DLD1 (cell line): ENCODE measurements around the gene ACVR1.
"Not testable (repeated sequence)": the region's sequence is repeated elsewhere in the genome, so short reads cannot be mapped to it uniquely, and the experiment has no call there.

Source experiments
- in situ Hi-C: cut with HindIII; loops from 2 replicates; pipeline ENCODE4 v1.10.0; 2017; ENCODE audit warnings: low sequenced_read_pairs

Gene ACVR1

DNA sequence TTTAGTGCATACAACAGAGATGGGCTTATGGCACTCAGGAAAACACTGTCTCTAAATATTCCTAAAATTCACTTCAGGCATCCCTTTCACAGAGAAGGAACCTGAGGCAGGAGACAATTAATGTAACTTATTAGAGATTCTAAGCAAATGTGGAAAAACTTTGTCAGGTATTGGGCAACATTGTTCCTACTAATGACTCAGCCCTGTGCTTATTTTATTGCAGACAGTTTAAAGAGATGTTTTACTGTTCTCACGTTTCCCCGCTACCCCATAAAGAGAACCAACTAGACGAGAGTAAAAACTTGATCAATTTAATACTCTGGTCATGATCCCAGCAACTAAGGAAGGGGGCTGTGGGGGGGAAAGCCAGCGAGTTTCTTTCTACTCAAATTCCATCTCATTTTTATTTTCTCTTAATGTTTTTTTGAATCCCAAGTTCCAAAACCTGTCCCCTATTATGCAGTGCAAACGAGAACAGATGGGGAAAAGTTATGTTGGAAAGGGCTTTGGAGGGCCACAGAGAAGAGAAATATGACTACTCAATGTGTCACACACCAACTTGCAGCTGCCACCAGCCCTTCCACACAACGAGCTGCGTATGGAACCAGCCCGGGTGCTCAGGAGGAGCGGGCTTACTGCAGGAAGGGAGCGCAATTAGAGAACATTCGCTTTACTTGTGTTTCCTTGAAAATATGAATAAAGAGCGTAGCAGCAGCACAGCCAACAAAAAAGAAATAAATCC lies 18.7 kb upstream of the ACVR1 start:
- in situ Hi-C loops = no loop called here

DNA sequence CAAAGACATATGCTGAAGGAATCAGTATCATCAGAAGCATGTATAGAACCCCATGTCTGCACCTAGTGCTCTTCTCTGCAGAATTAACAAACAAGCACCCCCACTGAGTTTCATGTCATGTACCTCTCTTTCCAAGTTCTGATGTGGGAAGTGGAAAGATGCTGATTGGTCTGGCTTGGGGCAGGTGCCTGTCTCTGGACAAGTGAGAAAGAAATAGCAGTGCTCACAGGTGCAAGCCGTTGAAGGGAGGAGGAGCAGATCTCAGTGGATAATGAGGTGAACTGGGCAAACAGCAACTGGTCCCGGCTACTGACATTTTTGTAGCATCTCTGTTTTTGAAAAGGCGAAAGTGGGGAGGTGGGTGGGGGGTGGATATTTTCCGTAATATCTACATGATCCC lies 17.5 kb upstream of the ACVR1 start:
- in situ Hi-C loops = no loop called here

DNA sequence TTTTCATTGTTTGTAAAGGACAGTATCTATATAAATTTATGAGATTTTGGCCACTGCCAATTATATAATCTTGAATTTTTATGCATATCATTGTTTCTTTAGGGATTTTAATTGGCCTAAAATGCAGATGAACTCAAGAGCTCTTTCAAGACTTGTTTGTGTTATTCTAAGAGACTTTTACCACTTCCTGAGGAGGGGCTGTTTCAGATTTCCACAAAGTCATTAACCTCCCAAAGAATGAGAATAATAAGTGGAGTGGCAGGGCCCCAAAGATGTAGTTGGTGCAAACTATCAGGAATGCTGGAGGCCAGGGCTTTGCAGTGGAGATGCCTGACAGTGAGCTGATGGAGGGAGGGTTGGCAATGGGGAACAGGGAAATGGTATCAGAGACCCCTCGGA lies 15.5 kb upstream of the ACVR1 start:
- in situ Hi-C loops = no loop called here

DNA sequence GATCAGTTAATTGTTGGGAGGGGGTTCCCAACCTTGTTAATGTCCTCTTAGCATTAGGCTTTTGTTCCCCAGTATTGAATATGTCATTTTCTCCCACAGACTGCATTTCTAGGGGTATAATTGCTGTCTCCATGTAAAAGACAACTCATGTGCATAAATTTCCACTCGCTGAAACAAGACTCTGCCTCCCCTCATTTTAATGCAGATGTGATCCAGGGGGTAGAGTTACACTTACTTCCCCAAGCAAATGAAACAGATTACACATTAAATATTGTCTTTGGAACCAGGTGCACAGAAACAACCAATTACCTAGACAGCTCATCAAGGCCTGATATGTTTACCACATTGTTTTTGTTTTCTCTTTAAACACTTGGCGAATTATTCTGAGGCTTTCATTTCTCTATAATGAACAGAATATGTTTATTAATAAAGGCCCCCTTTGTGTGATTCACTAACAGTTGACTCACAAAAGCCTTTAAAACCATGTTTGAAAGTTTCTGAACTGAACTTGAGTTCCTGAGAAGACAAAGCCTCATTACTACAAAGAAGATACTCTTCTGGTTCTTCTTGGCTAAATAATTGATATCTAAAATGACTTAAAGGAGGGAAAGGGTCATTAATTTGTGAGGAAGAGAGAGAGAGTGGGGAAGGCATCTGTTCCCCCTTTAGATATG lies 15.0 kb upstream of the ACVR1 start:
- in situ Hi-C loops = no loop called here

DNA sequence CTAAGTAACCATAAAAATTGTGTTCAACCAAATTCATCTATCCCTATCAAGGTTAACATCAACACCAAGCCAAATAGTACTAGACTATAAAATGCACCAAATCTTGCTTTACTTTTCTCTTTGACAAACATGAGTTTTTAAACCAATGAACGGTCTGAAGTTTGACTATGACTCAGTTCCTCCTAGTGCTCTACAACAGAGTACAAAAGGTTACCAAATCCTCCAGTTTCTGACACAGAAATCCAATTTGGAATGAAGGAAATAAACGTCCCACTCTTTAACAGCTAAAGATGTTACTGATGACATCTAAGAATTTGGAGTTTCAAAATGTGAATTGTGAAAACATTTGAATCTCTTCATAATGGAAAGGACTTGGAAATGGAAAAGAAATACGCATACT lies 11.8 kb upstream of the ACVR1 start:
- in situ Hi-C loops = no loop called here

DNA sequence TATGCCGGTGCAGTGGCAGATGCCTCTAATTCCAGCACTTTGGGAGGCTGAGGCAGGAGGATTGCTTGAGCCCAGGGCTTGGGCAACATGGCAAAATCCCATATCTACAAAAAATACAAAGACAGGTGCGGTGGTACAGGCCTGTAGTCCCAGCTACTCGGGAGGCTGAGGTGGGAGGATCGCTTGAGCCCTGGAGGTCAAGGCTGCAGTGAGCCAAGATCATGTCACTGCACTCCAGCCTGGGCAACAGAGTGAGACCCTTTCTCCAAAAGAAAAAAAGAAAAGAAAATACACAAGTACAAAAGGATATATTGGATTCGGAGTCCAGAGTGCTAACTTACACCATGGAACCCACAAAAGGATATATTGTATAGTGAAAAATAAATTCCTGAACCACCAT lies 8.4 kb upstream of the ACVR1 start:
- in situ Hi-C loops = not testable (repeated sequence)

DNA sequence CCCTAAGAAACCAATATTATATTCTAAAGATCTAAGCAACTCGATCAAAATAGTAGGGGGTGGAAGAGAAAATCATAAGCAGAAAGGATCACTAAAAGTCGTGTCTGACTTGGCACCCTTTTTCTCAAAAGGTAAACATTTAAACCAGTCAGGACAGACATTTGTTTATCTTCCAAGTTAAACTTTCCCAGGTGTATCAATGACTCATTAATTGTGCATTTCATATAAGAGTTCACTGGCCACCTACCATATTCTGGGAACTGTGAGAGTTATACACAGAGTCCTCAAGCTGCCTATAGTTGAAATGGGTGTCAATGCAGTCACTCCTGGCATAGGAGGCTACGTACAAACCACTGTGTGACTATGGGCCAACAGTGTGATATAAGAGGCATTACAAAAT lies 4.8 kb upstream of the ACVR1 start:
- in situ Hi-C loops = no loop called here

DNA sequence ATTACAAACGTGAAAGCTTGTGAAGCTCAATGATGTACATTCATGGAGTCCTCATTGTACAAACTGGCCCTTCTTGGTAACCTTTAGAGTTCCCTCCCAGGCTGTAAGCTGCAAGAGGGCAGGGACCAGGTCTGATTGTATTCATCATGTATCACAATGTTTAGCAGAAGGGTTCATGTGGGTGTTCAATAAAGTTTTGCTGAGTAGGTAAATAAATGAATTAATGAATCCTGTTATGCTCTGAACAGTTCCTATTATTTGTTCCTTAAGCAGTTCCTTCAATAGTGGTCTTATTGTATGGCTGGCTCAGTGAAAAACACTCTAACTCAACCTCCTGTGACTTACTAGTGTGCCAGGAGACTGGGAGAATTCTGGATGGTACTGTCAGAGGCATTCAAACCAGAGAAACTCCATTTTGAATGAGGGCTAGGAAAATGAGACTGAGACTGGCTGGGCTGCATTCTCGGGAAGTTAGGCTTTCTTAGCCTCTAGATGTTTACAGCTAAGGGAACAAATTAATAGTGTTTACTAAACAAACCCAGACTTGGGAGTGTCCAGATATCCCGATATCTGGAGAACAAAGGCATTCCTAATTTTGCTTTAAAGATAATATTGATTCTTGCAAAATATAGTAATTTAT lies 1.8 kb upstream of the ACVR1 start:
- in situ Hi-C loops = no loop called here

DNA sequence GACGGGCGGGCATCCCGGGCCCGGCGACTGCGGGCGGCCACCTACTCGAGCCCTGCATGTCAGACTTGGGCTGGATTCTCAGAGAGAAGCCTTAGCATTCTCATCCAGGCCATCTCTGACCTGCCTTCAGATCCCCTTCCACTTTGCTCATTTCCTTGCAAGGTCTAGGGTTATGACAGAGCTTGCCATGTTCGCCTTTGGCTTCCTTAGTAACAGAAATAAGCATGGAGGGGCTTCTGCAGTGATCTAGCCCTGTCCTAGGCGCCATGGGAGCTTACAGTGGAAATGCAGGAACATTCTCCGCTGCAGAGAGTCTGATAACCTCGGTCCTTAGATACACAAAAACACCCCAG lies 632 bp upstream of the ACVR1 start:
- in situ Hi-C loops = no loop called here

DNA sequence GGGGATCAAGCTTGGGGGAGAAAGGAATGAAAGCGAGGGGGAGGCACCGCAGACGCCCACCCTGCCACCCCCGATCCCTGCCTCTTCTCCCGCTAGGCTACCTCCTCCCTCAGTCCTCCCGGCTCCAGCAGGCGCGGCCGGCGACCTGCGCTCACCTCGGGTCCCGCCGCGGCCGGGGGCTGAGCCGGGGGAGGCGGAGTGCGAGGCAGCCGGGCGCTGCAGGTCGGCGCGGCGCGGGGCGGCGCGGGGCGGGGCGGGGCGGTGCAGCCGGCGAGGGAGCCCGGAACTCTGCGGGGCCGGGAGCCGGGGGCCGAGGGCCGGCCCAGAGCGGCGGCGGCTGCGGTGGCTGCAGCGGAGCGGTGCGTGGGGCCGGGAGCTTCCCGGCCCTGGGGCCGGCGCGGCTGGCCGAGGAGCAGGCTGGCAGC lies 477 bp downstream of the ACVR1 start:
- in situ Hi-C loops = no loop called here

DNA sequence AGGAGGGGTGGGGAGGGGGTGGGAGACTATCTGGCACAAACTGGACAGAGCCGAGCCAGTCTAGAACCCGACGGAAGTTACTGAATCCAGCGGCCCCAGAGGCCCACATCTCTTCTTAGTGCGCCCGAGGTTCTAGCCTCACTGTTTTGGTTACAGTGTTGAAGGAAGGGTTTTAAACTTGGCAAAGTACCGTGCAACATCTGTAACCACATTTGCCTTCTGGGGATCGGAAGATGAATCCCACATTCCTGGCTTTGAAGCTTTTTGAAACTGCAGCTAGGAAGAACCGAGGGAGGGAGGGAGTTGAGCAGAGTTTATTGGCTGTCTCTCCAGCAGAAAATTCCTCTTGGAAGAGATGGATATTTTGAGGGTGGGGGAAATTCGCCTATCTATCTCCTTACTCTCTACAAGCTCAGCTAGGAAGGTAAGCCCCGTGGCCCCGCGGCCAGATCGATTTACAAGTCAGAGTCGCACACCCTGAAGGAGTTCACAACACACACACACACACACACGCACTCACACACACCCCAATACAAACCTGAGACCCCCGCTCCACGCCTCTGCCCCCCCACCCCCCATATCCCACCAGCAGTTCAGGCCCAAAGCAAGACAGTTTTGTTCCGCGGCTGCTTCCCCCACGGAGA lies 1.0 kb downstream of the ACVR1 start:
- in situ Hi-C loops = no loop called here

DNA sequence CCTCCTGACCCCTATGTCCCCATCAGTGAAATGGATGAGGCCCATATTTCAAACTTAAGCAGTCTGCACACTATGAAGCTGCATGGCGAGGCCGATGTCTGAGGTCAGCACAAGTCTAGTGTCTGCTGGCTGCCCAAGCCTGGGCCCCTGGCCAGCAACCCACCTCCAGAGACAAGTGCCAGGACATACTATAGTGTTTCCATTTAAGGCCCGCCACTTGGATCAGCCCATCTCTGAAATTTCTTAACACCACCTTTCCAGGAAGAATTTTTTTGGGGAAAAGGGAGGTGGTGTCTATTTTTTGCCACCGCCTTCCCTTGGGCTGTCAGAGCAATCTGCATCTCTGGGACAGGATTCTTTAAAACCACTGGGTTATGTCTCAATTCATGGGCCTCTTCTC lies 1.8 kb downstream of the ACVR1 start:
- in situ Hi-C loops = no loop called here

DNA sequence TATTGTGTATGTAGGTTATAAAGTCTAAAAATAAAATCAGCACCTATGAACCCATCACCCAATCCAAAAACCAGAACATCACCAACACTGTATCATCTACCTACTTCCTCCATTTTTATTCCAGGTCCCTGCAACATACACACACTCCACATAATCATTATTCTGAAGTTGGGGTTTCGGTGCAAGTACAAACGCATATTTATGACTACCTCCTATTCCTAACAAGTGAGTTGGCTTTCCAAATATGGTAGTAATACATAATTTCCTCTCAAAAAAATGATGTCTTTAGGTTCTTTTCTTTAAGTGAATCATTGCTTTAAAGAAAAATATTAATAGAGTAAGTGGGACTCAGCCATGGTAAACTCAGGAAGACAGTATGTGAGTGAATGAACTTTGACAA lies 3.3 kb downstream of the ACVR1 start:
- in situ Hi-C loops = no loop called here

DNA sequence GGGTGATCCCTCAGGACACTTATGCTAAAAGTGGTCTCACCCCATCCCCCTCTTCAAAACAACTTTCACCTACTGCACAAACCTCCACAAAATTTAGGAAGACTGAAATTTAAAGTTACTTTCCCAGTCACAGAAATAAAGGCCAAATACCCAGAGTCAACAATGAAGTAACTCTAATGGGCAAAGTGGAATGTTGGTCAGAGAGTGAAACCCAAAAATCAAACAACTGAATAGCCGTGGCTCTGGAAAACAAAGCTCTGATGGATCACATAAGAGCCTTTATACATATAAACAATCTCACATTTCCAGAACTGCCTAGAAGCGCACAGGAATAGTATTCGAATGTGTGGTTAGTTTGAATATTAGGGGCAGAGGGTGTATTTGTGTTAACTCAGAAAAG lies 4.7 kb downstream of the ACVR1 start:
- in situ Hi-C loops = no loop called here

DNA sequence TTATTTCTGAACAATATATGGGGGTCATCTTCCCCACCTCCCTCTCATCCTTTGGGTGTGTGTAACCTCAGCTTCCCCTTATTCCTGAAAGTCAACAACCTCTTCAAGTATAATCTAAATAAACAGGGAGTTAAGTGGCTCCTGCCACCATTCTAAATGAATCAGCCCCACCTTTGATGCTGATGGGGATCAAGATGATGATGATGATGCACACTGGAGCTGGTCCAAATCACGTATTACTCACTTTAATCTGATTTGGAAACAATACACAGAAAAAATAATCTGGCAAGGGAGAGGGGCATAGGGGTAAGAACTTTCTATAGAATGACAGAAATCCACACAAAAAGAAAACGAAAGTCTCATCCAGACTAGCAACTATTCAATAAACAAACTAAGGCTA lies 7.1 kb downstream of the ACVR1 start:
- in situ Hi-C loops = no loop called here

DNA sequence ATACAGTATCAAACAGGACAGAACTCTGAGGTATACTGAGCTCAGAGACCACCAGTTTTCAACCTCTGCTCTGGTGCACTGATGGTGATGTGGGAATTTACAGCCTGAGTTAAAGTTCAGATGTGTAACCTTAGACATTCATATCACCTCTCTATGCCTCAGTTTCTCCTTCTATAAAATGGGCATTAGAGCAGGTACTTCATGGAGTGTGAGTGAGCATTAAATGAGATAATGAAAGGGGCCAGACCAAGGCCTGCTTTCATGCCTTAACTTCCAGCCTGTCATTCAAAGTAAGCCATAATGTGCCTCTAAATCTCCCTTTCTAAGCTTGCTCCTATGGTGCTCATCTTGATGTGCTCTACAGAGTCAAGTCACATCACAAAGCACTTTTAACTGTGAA lies 8.4 kb downstream of the ACVR1 start:
- in situ Hi-C loops = no loop called here

DNA sequence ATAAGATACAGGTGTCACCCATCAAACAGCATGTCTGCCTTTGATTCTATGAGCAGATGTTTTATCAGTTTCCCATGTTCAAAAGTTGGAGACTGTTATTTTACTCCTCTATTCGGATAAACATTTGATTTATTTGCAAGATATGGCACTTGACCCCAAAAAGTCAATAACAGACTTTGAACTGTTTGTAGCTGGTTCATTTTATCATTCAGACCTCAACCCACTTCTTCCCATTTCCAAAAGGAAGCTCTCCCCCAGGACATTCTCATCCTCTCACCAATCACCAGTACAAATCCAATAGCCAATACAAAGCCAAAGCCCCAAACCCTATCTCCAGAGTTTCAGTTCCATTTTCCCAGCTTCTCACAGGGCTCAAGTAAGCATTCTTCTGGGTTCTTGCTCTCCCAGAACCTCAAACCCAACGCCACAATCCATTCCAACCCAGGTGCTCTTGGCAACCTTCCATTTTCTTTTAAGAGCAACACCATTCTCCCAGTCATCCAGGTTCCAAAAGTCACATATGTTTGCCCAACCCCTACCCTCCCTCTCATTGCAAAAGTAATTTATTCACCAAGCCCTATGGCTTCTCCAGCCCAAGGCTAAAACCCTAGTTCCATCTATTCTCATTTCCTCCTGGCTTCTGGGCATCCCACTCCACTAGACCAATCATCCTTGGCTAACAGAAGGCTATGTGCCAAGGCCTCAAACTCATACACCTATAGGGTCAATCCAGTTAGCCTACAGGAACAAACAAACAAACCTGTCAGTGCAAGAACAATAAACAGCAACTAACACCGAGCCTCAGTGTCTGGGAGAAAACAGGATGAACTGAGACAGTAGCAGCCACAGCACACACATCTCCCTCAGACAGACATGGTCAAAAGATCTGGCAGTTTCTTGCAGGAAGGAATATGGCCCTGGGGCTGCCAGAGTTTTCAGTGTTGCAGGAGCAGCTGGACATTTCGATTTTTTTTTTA lies 9.2 kb downstream of the ACVR1 start:
- in situ Hi-C loops = no loop called here

DNA sequence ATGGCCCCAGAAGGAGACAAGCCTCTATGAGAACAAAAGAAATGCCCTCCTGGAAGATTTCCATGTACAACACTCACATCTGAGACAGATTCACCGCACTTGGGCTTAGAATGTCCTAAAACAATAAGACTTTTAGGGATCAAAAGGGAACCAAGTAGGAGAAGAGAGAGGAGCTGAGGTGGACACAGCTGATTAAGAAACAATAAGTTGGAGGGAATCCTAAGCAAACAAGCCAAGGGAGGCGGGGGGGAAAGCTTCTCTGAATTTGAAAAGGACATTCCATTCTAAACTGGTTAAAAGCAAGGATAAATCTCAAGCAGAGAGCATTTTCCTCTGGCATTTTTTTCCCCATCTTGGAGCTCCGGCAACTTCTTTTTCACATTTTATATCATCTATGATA lies 9.9 kb downstream of the ACVR1 start:
- in situ Hi-C loops = no loop called here

DNA sequence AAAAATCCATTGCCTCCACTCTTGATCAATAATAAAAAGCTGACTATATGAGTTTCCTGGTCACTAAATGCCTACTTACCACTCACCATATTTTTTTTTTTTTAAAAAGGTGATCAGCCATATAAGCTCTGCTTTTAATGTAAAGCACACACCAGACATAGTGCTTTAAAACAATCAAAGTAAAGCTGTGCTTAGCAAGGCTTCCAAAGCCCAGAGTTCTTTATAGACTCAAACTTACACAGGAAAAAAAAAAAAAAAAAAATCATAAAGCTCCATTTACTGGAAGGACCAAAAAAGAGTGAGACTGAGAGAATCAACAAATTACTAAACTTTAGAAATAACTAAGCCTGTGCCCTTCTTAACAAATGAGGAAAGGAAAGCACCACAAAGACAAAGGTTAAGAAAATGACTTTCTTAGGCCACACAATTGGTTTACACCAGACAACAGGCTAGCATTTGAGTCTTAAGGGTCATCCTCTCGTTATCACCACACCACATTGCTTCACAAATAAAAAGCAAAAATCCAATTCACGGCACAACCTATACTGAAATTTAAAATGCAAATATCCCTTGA lies 11.2 kb downstream of the ACVR1 start:
- in situ Hi-C loops = no loop called here

DNA sequence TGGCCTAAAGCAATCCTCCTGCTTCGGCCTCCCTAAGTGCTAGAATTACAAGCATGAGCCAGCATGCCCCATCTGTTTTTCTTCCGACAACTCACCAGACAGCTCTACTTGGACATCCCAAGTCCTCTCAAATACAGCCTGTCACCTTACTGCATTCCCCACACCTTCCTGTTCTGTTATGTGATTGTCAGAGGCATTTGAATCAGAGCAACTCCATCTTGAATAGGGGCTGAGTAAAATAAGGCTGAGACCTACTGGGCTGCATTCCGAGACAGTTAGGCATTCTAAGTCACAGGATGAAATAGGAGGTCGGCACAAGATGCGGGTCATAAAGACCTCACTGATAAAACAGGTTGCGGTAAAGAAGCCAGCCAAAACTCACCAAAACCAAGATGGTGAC lies 17.3 kb downstream of the ACVR1 start:
- in situ Hi-C loops = no loop called here
